ENCODE measurements around the gene MAP7. TPM values are rescaled to one million over a fixed set of nuclear protein-coding genes. Genes with fewer than 3 reads are reported as not detected.

The MAP7 gene
- total RNA-seq, 1 donor from 2014 or later: 1.2 TPM

DNA sequence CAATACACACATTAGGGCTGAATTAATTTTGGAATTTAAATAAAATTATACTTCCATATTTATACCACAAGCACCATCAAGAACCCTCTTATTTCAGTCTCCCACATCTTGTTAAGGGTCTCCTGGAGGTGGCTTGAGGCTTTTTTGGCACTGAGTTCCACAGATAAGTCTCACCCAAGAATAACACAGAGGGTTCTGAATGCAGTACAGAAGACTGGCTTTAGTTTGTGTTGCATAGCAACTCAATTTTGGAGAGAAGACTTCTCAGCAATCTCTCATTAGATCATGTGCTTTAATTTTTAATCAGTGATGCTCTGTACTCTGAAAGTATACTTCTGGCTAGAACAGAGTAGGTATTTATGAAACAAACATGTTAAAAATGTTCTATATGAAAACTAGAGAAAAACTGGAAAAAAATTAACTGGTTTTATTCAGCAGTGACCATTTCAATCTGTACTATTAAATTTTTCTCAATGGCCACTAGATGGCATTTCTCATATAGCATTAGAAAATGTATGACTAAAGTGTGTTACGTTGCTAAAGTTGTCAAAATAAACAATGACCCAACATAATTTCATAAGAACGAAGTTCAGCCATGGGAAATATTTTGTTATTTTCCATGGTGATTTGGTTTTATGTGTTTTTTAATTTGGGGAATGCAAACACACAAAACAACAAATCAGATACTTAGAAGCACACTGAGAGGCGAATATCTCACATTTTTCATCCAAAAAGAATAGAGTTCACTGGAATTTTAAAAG lies 32.7 kb upstream of the MAP7 start:
- Mint-ChIP-seq H3K36me3 (ENCODE audit: low read depth) (peaks cover 29% of the 10 kb centered on the region), H3K27me3 (ENCODE audit: low read depth) (no peaks in the 10 kb centered on the region), H3K4me1 (ENCODE audit: low read depth) (no peaks in the 10 kb centered on the region), H3K9me3 (no peaks in the 10 kb centered on the region), H3K4me3 (ENCODE audit: low read depth) (no peak overlapping the region), H3K27ac (no peak overlapping the region)
- no peak for DNase-seq (ENCODE audit: low spot score)
- intact Hi-C loops (cut with micrococcal nuclease): loop anchor here (1.0 kb wide), 1 partner anchor 61 kb away; no protein-coding TSS in a partner anchor

DNA sequence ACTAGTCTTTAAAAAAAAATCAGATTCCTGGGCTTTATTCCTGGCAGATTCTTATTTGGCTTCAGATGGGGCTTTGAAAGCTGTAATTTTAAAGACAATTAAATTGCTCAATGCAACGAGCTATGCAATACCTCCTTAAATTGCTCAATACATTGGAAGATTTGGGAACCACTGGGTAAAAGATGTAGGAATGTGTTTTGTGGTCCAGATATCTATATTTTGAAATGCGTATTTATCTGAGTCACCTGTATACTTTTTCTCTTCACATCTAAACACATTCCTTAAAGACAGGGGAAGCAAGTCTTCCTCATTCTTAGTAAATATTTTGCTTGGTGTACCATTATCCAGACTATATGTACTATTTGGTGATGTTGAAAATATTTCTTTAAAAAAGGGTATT lies 29.6 kb upstream of the MAP7 start:
- Mint-ChIP-seq H3K4me3 (ENCODE audit: low read depth) (no peak overlapping the region), H3K4me1 (ENCODE audit: low read depth) (no peaks in the 10 kb centered on the region), H3K36me3 (ENCODE audit: low read depth) (peaks cover 38% of the 10 kb centered on the region), H3K27me3 (ENCODE audit: low read depth) (no peaks in the 10 kb centered on the region), H3K9me3 (no peaks in the 10 kb centered on the region), H3K27ac (no peak overlapping the region)
- DNase-seq (ENCODE audit: low spot score): no peak
- intact Hi-C loops (cut with micrococcal nuclease): no loop called here

GRCh38 chr6:136576821-136577220 lies 26.6 kb upstream of the MAP7 start:
- Mint-ChIP-seq H3K36me3 (ENCODE audit: low read depth) (peaks cover 39% of the 10 kb centered on the region), H3K9me3 (peaks cover 6% of the 10 kb centered on the region), H3K27ac (no peak overlapping the region), H3K4me1 (ENCODE audit: low read depth) (no peaks in the 10 kb centered on the region), H3K4me3 (ENCODE audit: low read depth) (no peak overlapping the region), H3K27me3 (ENCODE audit: low read depth) (no peaks in the 10 kb centered on the region)
- DNase-seq (ENCODE audit: low spot score): no peak
- intact Hi-C loops (cut with micrococcal nuclease): no loop called here

- H3K36me3 Mint-ChIP-seq (ENCODE audit: low read depth): peaks cover 54% of the 10 kb centered on the region
Measured at GRCh38 chr6:136571496-136571895, 21.3 kb upstream of the MAP7 start.

GRCh38 chr6:136571065-136571464 lies 20.8 kb upstream of the MAP7 start:
- H3K27ac Mint-ChIP-seq: no peak overlapping the region
- no peak overlapping the region for H3K4me3 Mint-ChIP-seq (ENCODE audit: low read depth)
- H3K4me1 Mint-ChIP-seq (ENCODE audit: low read depth): peaks cover 6% of the 10 kb centered on the region
- no peaks in the 10 kb centered on the region for H3K27me3 Mint-ChIP-seq (ENCODE audit: low read depth)
- no peak for DNase-seq (ENCODE audit: low spot score)
- peaks cover 26% of the 10 kb centered on the region for H3K9me3 Mint-ChIP-seq
- intact Hi-C loops (cut with micrococcal nuclease): no loop called here
- H3K36me3 Mint-ChIP-seq (ENCODE audit: low read depth): peaks cover 55% of the 10 kb centered on the region

More at GRCh38 chr6:136571496-136571895, 21.3 kb upstream of the MAP7 start:
- no peaks in the 10 kb centered on the region for H3K27me3 Mint-ChIP-seq (ENCODE audit: low read depth)
- H3K4me3 Mint-ChIP-seq (ENCODE audit: low read depth): no peak overlapping the region
- no peak overlapping the region for H3K27ac Mint-ChIP-seq
- peaks cover 26% of the 10 kb centered on the region for H3K9me3 Mint-ChIP-seq
- intact Hi-C loops (cut with micrococcal nuclease): no loop called here
- peaks cover 6% of the 10 kb centered on the region for H3K4me1 Mint-ChIP-seq (ENCODE audit: low read depth)
- no peak for DNase-seq (ENCODE audit: low spot score)

GRCh38 chr6:136568129-136568528 lies 17.9 kb upstream of the MAP7 start:
- H3K4me3 Mint-ChIP-seq (ENCODE audit: low read depth): no peak overlapping the region
- H3K4me1 Mint-ChIP-seq (ENCODE audit: low read depth): peaks cover 14% of the 10 kb centered on the region
- H3K9me3 Mint-ChIP-seq: peaks cover 23% of the 10 kb centered on the region
- H3K27me3 Mint-ChIP-seq (ENCODE audit: low read depth): no peaks in the 10 kb centered on the region
- intact Hi-C loops (cut with micrococcal nuclease): no loop called here
- DNase-seq (ENCODE audit: low spot score): no peak
- H3K27ac Mint-ChIP-seq: no peak overlapping the region
- H3K36me3 Mint-ChIP-seq (ENCODE audit: low read depth): peaks cover 49% of the 10 kb centered on the region

DNA sequence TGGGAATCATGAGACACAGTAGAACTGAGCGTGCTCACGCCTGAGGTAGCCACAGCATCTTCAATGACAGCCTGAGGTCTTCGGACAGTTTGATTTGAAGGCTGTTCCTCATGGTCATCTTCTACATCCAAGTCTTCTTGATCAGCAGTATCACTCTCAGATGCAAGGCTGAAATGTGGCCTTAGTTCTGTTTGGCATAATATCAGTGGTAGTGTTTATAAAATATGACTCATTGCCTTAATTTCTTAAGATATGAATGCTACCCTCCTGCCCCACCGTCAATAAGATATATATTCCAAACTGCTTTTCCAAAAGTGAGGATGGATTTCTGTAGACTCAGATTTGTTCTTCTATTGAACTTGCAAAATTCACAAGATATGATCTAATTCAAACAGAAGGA lies 17.5 kb upstream of the MAP7 start:
- Mint-ChIP-seq H3K4me1 (ENCODE audit: low read depth) (peaks cover 14% of the 10 kb centered on the region), H3K9me3 (peaks cover 22% of the 10 kb centered on the region), H3K27ac (no peak overlapping the region), H3K36me3 (ENCODE audit: low read depth) (peaks cover 46% of the 10 kb centered on the region), H3K4me3 (ENCODE audit: low read depth) (no peak overlapping the region), H3K27me3 (ENCODE audit: low read depth) (no peaks in the 10 kb centered on the region)
- intact Hi-C loops (cut with micrococcal nuclease): no loop called here
- DNase-seq (ENCODE audit: low spot score): no peak

DNA sequence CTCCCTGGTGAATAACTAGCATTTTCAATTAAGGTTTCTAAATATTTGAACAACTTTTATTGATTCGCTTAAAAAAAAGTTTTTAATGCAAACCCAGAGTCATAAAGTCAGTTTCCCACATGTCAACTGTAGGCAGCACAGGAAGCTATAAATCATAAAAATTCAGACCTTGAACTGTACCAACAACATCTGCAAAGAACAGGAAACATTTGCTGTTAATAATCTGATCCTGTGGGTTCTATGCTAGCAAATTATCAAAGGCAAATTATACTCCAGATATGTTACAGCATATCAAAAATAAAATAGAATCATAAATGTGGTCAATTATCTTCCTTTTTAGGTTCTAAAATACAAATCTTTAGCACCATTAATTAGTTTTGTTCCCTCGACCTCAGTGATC lies 16.6 kb upstream of the MAP7 start:
- intact Hi-C loops (cut with micrococcal nuclease): no loop called here
- DNase-seq (ENCODE audit: low spot score): no peak
- peaks cover 20% of the 10 kb centered on the region for H3K9me3 Mint-ChIP-seq
- H3K27me3 Mint-ChIP-seq (ENCODE audit: low read depth): no peaks in the 10 kb centered on the region
- H3K36me3 Mint-ChIP-seq (ENCODE audit: low read depth): peaks cover 44% of the 10 kb centered on the region
- peaks cover 14% of the 10 kb centered on the region for H3K4me1 Mint-ChIP-seq (ENCODE audit: low read depth)
- H3K4me3 Mint-ChIP-seq (ENCODE audit: low read depth): no peak overlapping the region
- no peak overlapping the region for H3K27ac Mint-ChIP-seq

DNA sequence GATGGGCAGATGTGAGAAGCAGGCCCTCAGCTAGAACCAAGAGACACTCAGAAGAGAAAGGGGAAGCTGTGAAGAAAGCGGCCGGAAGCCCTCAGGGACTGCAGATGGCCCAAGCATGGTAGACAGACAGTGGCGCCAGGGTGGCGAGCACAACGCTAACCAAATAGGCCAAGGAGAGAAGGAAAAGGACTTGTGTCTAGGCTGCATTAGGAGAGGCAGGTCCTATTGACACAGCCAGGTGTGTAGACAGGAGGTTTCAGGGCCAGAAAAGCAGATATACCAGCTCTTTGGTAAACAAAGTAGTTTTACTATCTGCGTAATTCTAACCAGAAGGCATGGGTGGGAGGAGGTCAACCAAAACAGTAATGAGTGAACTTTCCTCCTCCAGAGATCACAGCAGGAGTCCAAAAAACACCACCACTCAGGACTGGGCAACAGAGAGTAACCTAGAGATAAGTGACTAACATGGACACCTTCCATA lies 15.8 kb upstream of the MAP7 start:
- Mint-ChIP-seq H3K27ac (no peak overlapping the region), H3K9me3 (peaks cover 13% of the 10 kb centered on the region), H3K36me3 (ENCODE audit: low read depth) (peaks cover 42% of the 10 kb centered on the region), H3K27me3 (ENCODE audit: low read depth) (no peaks in the 10 kb centered on the region), H3K4me3 (ENCODE audit: low read depth) (no peak overlapping the region), H3K4me1 (ENCODE audit: low read depth) (peaks cover 14% of the 10 kb centered on the region)
- DNase-seq (ENCODE audit: low spot score): no peak
- intact Hi-C loops (cut with micrococcal nuclease): no loop called here

DNA sequence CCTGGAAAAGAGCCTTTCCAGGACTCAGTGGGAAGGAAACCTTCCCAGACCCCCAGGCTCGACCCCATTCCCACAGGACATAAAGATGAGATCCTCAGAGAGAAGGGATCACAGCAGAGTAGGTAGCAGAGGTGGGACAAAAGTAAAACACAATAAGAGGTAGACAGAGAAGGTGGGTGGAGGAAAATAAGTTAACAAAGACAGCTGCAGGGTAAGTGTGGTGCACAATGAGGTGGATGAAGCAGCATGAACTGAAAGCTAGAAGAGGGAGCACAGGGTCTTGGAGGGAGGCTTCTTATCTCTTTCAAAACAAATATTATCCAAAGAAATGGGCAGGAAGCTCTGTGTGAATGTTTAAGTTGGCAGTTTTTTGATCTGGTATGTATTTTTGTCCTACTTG lies 14.0 kb upstream of the MAP7 start:
- H3K4me1 Mint-ChIP-seq (ENCODE audit: low read depth): peaks cover 14% of the 10 kb centered on the region

GRCh38 chr6:136563386-136564152 lies 13.3 kb upstream of the MAP7 start:
- intact Hi-C loops (cut with micrococcal nuclease): no loop called here
- Mint-ChIP-seq H3K27me3 (ENCODE audit: low read depth) (no peaks in the 10 kb centered on the region), H3K9me3 (no peaks in the 10 kb centered on the region), H3K4me1 (ENCODE audit: low read depth) (peaks cover 14% of the 10 kb centered on the region), H3K4me3 (ENCODE audit: low read depth) (no peak overlapping the region), H3K36me3 (ENCODE audit: low read depth) (peaks cover 30% of the 10 kb centered on the region), H3K27ac (no peak overlapping the region)
- no peak for DNase-seq (ENCODE audit: low spot score)

More for the DNA sequence above, 14.0 kb upstream of the MAP7 start:
- no peak for DNase-seq (ENCODE audit: low spot score)
- Mint-ChIP-seq H3K36me3 (ENCODE audit: low read depth) (peaks cover 30% of the 10 kb centered on the region), H3K27ac (no peak overlapping the region), H3K9me3 (no peaks in the 10 kb centered on the region), H3K4me3 (ENCODE audit: low read depth) (no peak overlapping the region), H3K27me3 (ENCODE audit: low read depth) (no peaks in the 10 kb centered on the region)
- intact Hi-C loops (cut with micrococcal nuclease): no loop called here

GRCh38 chr6:136562211-136562610 lies 12.0 kb upstream of the MAP7 start:
- peaks cover 32% of the 10 kb centered on the region for H3K36me3 Mint-ChIP-seq (ENCODE audit: low read depth)
- no peaks in the 10 kb centered on the region for H3K27me3 Mint-ChIP-seq (ENCODE audit: low read depth)
- no peaks in the 10 kb centered on the region for H3K9me3 Mint-ChIP-seq
- intact Hi-C loops (cut with micrococcal nuclease): no loop called here
- H3K27ac Mint-ChIP-seq: no peak overlapping the region
- DNase-seq (ENCODE audit: low spot score): no peak
- peaks cover 13% of the 10 kb centered on the region for H3K4me1 Mint-ChIP-seq (ENCODE audit: low read depth)
- H3K4me3 Mint-ChIP-seq (ENCODE audit: low read depth): no peak overlapping the region

GRCh38 chr6:136553166-136553787 lies 3.1 kb upstream of the MAP7 start:
- Mint-ChIP-seq H3K27ac (no peak overlapping the region), H3K27me3 (ENCODE audit: low read depth) (peaks cover 39% of the 10 kb centered on the region), H3K9me3 (no peaks in the 10 kb centered on the region), H3K36me3 (ENCODE audit: low read depth) (peaks cover 6% of the 10 kb centered on the region), H3K4me1 (ENCODE audit: low read depth) (peaks cover 7% of the 10 kb centered on the region), H3K4me3 (ENCODE audit: low read depth) (no peak overlapping the region)
- intact Hi-C loops (cut with micrococcal nuclease): no loop called here
- DNase-seq (ENCODE audit: low spot score): no peak

Measured in activated T-helper 2 cell treated with anti-CD3 and anti-CD28 coated beads, Interferon-gamma antibody, Interleukin-2, Interleukin-4, amounts not matched to agents 10 μg/mL and 5 μg/mL and 100 μg/mL, durations not matched to agents 14 hours and 24 hours and 36 hours (primary cell).